HG03571 (cell line): ENCODE data around the gene TBC1D3K.
"Not testable (repeated sequence)": the region's sequence is repeated elsewhere in the genome, so short reads cannot be mapped to it uniquely, and the experiment has no call there.

Experiments used
- ATAC-seq: cut with Tn5 transposase; IDR thresholded peaks from one replicate; pipeline ENCODE4 v1.9.1; 2021; ENCODE audit not compliant: unreplicated experiment

TBC1D3K gene

DNA sequence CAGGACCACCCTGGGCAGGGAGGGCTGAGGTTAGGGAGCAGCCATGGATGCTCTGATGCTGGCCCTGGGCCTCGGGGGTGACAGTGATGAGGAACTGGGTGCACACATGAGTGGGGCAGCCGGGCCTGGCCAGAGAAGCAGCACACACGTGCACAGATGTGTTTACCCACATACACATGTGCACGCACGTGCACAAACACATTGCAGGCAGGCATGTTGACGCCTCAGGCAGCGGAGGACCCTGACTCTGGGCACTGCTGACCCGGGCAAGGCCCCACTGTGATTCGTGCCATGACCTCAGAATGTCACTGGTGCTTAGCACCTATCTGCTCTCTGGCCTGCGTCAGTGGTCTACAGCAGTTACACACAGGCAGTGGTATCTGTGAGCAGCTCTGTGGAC is at the start of gene TBC1D3K:
TBC1D3K (plus strand) TSS at position 301 of the 400 bp plus-strand sequence. CDS start 1,585 bp downstream, outside the sequence.
- not testable (repeated sequence) for ATAC-seq

DNA sequence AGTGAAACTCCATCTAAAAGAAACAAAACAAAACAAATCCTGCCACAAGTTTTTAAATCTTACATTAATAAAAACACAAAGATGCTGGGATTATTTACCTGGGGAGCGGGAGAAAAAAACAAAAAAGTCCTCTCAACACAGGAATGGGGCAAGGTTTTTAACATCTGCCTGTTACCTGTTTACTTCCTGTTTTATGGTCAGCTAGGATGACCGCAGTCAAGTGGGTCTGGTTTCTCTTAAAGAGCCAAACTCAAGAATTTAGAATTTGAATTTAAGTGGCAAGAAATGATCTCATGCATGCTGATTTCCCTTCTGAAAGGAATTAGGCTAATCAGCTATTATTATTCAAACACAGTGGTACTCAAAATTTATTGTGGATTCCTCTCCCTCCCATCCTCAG is 39.7 kb upstream of the TBC1D3K start:
- ATAC-seq, result no peak

DNA sequence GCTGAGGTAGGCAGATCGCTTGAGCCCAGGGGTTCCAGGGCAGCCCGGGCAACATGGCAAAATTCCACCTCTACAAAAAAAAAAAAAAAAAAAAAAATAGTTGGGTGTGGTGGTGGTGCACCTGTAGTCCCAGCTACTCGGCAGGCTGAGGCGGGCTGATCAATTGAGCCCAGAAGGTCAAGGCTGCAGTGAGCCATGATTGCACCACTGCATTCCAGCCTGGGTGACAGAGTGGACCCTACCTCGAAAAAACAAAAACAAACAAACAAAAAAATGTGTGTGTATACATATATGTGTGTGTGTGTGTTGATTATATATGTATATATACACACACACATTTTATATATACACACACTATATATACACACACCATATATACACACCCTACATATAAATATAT is 39.1 kb upstream of the TBC1D3K start:
- no peak for ATAC-seq

DNA sequence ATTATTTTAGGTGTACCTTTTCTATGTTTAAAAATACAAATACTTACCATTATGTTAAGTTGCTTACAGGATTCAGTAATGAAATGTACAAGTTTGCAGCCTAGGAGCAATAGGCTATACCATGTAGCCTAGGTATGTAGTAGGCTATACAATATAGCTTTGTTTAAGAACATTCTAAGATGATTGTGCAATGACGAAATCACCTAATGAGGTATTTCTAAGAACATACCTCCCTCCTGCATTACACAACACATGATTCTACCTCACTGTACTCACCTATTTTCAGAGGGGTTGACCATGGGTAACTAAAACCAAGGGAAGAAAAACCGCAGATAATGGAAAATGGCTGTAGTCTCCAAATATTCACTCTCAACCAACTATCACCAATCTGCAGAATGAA is 35.3 kb upstream of the TBC1D3K start:
- ATAC-seq, result no peak

DNA sequence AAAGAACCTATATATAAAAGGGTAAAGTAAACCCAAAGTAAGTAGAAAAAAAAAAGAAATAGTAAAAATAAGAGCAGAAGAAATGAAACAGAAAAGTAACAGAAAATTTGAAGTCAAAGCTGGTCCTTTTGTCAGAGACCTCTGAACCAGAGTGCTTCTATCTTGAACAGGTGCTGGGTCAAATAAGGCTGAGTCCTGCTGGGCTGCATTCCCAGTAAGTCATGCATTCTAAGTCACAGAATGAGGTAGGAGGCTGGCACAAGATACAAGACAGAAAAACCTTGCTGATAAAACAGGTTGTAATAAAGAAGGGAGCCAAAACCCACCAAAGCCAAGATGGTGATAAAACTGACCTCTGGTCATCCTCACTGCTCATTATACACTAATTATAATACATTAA is 27.3 kb upstream of the TBC1D3K start:
- ATAC-seq, result not testable (repeated sequence)
